Ureter (tissue), 1 donor: Measurements from ENCODE around the gene CHD9. TPM values are rescaled to one million over a fixed set of nuclear protein-coding genes. Genes with fewer than 3 reads are reported as not detected.
"Not testable (repeated sequence)": the region's sequence is repeated elsewhere in the genome, so short reads cannot be mapped to it uniquely, and the experiment has no call there.

Experiments used
- DNase-seq: peaks from one replicate; pipeline ENCODE4 v3.0.0-alpha.2; 2020; ENCODE audit warnings: low spot score
- total RNA-seq: library from RNA; stranded (reverse); gene quantifications from one replicate; pipeline ENCODE4 v1.2.4, GENCODE V29; 2023
- donor health status: DM: yes; HTN: yes; CAD: no.

The CHD9 gene
- total RNA-seq, 1 donor from 2014 or later, result 135 TPM

DNA sequence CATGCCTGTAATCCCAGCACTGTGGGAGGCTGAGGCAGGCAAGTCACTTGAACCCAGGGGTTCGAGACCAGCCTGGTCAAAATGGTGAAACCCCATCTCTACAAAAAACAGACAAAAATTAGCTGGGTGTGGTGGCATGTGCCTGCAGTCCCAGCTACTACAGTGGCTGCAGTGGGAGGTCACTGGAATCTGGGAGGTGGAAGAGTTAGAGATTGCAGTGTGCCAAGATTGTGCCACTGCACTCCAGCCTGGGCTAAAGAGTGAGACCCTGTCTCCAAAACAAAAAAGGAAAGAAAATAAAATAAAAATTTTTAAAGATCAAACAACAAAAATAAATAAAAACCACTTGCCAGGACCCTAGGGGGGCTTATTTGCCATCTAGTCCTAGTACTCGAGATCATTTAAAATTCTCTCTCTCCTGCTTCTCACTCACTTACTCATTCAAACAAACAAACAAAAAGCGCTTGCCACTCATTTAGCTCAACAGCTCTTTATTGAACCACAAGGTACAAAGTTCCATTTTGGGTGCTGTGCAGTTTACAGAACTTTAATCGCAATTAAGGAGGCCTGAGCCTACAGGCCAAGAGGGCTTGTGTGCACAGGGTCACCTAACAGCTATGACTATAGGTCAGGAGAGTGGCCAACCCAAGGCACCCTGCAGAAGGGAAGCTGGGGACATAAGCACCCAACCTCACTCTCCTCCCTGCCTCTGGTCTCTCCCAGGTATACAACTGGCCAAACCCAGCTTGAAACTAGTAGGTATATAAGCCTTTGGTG, 6.5 kb upstream of the CHD9 start:
- no peak for DNase-seq

DNA sequence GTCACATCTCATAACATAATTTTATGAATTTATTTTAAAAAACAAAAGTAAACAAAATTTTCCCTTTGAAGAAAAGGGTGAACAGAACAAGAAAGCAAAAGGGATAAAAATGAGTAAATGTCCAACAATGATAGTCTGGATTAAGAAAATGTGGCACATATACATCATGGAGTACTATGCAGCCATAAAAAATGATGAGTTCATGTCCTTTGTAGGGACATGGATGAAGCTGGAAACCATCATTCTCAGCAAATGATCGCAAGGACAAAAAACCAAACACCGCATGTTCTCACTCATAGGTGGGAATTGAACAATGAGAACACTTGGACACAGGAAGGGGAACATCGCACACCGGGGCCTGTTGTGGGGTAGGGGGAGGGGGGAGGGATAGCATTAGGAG, 3.5 kb upstream of the CHD9 start:
- DNase-seq, result not testable (repeated sequence)

DNA sequence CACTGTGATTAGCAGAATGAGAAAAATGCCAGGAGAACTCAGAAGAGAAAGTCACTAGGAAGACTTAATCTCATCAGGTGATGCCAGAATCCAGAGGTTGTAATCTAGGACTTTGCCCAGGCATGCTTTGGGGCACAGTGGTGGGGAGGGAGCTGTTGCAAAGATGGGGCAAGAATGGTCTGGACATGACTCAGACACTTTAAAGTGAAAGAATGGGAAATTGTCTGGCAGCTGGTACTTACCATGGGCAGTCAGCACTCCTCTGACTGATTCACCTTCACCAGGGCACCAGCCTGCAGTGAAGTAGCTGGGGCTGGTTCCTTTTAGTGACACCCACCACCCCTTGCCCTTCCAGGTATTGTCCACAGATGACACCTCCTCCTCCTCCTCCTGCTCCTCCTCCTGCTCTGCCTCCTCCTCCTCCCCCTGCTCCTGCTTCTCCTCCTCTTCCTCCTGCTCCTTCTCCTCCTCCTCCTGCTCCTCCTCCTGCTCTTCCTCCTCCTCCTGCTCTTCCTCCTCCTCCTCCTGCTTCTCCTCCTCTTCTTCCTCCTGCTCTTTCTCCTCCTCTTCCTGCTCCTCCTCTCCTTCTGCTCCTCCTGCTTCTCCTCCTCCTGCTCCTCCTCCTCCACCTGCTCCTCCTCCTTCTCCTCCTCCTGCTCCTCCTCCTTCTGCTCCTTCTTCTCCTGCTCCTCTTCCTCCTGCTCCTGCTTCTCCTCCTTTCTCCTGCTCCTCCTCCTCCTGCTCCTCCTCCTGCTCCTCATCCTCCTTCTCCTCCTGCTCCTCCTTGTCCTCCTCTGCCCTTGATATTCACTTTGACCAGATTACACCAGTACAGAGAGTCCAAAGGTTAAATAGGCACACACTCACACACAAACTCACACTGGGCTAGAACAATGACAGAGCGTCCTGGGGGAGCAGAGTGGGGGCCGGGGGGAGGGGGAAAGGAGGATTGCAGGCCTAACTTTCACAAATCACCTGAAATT, 2.0 kb upstream of the CHD9 start, which contains the start of gene CHD9NB:
TSS of gene CHD9NB (minus strand) at position 379 of the 983 bp plus-strand sequence. CDS start 8,739 bp downstream, outside the sequence.
- peak; percentile 78 for DNase-seq

DNA sequence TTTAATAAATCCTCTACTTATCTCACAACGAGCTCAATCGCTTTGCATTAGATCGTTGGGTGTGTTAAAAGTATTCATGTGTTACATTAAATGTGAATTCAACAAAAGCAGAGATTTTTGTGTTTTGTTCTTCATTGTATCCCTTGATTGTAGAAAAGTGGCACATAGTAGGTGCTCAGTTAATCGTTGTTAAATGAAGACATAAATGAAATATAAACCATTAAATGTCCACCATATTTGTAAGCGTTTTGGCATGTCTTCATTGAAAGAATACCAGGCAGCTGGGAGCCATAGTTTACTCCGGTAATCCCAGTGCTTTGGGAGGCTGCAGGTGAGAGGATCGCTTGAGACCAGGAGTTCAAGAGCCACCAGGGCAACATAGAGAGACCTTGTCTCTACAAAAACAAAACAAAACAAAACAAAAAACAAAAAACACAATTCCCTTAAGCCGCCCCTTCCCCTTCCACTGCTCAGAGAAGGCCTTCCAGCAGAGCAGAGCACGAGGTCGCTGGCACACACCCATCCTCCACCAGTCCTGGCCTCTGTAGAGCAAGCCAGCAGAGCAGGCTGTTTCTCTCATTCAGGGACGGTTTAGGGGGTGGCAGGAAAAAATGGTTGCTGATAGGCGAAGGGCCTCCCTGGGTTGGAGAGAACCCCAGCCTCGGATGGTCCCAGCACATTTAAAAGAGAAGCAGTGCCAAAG, 673 bp upstream of the CHD9 start:
- peak; percentile 65 for DNase-seq

DNA sequence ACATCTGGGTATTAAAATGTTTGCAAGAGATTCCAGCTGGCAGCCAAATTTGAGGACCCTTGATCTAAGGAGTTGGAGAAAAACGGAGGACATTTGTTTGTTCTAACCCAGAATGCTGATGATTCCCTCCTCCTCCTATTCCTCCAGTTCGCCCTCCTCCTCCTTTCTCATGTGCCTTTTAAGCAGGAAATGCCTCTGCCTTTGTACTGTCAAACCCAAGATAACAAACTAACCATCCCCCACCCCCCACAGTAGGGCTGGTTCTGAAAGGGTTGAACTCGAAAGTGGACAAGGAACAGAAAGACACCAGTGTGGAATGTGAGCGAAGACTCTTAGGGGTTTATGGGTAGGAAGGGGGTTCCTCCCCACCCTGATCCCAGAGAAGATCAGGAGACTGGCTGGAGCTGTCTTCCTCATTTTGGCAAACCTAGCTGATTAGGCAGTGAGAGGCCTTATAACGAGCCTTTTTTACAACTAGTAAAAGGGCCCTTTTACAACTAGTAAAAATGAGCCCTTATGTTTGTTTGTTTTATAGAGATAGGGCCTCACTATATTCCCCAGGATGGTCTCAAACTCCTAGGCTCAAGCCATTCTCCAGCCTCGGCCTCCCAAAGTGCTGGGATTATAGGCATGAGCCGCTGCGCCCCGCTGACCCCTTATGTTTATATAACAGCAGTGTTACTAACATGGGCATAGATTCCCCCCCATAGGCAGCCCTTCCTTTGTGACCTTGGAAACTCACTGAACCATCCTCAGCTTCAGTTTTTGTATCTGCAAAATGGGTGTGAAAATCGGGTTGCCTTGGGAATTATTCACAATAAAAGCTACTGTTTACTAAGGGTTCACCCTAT, 975 bp downstream of the CHD9 start:
- peak; percentile 54 for DNase-seq

DNA sequence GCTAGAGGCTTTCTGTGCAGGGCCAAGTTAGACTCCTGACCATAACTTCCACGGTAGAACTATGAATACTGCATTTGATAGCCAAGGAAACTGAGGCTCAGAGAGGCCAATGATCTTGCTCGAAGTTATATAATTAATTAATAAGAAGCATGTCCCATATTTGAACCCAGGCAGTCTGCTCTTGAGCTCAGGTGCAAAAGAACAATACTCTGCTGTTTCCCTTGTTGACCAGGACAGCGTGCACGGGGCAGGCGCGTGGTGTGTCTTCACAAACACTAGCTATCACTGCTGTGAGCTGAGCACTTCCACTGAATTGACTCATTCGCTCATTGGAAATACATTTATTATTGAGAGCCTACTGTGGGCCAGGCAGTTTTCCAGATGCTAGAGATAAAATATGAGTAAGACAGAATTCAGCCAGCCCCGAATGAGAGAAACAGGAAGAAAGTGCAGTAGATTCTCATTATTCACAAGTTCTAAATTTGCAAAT, 1.6 kb downstream of the CHD9 start:
- DNase-seq, result no peak

DNA sequence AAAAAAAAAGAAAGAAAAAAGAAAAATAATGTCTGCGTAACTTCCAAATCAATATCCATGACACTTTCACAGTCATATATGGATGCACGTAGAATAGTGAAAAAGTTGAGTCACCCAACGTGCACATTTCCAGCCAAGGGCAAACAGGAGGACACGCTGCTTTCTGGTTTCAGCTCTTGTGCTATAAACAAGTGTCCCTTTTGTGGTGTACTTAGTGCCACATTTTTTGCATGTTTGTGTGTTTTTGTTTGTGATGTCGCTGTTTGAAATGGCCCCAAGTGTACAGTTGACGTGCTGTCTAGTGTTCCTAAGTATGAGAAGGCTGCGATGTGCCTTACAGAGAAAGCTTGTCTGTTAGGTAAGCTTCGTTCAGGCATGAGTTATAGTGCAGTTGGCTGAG, 2.9 kb downstream of the CHD9 start:
- DNase-seq, result no peak

DNA sequence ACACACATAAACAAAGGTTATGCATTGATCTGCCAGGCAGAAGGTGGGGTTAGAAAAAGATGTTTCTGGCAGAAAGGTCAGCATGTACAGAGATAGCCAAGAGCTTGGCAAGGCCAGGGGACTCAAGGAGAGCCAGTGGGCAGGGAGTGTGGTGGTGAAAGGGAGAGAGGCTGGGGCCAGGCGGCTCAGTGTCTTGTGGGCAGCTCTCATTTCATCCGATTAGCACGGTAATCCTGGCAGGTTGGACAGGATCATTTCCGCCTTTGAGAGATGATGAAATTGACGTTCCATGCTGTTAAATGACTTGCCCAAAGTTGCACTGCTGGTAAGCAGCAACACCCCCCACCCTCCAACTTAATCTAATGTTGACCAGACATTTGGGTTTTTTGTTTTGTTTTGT, 3.6 kb downstream of the CHD9 start:
- no peak for DNase-seq

DNA sequence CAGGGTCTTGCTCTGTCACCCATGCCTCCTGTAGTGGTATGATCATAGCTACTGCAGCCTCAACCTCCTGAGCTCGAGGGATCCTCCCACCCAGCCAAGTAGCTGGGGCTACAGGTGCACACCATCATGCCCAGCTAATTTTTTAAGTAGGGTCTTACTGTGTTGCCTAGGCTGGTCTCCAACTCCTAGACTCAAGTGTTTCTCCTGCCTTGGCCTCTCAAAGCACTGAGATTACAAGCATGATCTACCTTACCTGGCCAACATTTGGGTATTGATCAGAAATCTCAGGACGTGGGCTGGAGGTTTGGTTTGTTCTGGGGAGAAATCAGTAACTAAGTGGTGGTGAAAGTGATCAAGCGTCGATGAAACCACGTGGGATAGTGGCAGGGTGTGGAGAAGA, 4.1 kb downstream of the CHD9 start:
- DNase-seq, result no peak

DNA sequence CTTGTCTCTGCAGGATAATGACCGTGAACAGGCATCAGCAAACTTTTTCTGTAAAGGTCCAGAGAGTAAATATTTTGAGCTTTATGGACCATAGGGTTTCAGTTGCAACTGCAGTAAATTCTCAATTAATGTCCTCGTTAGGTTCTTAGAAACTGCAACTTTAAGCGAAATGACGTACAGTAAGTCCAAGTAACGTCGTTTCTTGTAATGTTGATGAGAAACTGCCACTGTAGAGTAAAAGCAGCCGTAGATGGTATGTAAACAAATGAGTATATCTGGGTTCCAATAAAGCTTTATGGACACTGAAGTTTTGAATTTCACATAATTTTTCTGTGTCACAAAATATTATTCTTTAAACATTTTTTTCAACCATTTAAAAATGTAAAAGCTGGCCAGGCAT, 4.9 kb downstream of the CHD9 start:
- DNase-seq, result no peak

DNA sequence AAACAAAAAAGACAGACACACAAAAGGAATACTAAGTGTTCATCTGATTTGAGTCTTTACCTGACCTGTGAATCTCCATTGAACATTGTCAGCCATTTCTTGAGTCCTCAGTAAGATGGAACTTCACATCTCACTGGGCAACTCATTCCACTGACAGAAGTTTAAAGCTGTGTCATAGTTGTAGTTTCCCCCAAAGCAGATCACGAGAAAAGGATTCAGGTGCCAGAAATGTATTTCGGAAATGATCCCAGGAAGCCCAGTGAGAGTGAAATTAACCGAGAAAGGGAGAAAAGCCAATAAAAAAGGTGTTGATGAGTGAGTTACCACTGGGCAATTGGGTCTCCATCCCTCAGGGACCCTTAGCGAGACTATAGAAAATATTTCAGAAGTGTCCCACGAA, 6.5 kb downstream of the CHD9 start:
- no peak for DNase-seq

DNA sequence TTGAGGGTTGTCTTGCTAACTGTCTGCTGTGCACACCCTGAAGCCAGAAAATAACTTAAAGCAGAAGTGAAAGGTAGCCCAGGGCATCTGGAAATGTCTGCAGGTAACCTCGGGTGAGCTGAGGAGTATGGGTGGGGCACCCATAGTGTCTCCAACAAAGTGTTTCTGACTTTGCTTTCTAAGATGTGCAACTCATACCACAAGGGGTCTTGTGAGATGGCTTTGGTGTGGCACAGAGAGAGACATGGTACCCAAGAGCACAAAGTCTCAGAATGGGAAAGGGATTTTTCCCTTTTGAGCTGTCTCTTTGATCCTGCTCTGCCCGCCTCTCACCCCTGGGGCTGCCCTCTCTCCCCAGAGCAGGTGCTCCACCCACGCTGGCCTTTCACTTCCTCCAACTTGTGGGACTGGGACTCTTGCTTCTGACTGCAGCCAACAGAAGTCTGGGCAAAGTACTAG, 6.9 kb downstream of the CHD9 start:
- DNase-seq, result peak; percentile 54

DNA sequence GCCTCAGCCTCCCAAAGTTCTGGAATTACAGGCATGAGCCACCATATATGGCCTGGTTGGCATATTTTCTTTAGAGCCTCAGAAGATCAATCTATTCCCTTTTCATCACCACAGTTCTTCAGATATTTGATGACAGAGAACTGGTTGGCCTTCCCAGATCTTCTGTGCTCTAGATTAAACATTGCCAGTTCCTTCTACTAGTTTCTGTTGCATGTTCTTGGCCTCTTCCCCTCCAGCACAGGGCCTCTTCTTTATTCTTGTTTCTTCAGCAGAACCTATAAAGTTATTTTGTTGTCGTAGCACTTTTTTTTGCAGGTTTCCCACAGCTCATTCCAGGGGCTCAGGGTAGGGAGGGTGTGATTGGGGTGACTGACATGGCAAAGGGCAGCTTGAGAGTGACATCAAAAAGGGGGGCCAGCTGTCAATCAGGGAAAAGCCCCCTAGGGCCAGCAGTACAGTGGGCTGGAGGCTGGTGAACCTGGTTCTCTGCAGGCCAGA, 9.3 kb downstream of the CHD9 start:
- no peak for DNase-seq

DNA sequence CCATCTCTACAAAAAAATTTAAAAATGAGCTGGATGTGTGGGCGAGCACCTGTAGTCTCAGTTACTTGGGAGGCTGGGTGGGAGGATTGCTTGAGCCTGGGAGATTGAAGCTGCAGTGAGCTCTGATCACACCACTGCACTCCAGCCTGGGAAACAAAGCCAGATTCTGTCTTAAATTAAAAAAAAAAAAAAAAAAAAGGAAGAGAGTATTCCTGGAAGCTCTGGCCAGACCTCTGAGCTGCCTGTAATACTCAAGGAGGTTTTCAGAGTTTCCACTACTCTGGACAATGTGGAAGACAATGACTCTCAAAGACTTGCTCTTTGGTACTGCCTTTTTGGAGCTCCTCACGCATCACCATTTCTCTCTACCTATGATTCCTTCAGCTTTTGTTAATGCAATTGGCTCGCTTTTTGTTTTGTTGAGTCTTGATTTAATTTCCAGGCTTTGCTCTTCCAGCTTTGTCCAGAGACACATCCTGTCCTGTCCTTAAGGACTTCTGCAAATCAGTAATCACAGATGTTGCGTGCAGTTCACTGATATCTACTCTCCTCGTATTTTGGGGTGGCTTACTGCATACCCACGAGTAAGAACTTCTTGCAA, 10.8 kb downstream of the CHD9 start:
- no peak for DNase-seq

DNA sequence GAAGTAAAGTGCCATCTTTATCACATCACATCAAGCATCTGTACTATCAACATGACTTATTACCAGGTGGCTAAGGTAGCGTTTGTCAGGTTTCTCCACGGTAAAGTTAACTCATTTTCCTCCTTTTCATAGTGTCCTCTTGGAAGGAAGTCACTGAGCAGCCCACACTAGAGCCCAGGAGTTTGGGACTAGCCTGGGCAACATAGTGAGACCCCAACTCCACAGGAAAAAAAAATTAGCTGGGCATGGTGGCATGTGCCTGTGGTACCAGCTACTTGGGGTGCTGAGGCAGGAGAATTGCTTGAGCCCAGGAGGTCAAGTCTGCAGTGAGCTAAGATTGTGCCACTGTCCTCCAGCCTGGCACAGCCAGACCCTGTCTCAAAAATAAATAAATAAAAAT, 12.9 kb downstream of the CHD9 start:
- no peak for DNase-seq

DNA sequence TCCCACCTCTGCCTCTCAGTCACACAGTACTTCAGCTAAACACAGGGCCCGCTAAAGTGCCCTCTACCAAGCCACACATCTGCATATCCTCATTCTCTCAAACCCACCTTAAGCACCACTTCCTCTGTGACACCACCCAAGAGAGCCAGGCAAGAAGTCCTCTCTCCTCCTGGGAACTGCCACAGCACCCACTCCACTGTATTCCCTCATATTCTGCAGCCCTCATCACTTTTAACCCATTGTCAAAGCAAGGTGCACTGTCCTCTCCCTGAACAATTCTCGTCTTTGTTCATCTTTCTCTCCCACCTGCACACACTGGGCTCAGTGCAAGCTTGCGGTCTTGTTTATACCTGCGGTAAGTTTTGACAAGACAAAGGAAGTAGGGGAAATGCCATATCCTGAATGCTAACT, 13.6 kb downstream of the CHD9 start:
- no peak for DNase-seq

DNA sequence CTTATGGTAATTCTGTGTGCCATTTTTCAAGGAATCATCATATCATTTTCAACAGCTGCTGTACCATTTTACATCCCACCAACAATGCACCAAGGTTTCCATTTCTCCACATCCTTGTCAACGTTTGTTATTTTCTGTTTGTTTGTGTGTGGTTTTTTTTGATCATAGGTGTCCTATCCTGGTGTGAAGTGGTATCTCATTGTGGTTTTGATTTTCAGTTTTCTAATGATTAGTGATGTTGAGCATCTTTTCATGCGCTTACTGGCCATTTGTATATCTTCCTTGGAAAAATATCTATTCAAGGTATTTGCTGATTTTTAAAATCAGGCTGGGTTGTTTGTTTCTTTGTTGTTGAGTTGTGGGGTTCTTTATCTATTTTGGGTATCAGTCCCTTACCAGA, 15.0 kb downstream of the CHD9 start:
- DNase-seq, result no peak

DNA sequence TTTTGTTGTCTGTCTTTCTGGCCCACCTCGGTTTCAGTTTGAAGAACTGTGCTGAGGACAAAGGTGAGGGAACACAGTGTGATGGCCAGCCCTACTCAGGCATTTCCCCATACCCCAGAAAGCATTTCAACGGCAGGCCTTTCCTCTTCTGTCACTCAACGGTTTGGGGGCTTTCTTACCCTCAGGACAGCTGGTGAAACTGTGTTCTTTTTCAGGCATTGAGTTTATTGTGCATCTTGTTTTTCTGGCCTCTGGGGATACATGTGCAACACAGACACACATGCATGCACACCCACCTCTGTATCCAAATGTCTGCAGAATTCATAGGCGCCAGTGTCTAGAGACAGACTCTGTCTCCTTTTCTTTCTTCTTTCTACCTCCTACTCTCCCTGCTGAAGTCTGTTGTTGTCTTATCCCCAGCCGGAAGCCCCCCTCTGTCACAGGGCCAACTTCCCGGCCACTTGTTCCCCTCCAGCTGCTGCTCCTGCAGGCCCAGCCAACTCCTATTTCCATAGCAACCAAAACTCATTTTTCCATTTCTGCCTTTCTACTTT, 17.0 kb downstream of the CHD9 start:
- no peak for DNase-seq

DNA sequence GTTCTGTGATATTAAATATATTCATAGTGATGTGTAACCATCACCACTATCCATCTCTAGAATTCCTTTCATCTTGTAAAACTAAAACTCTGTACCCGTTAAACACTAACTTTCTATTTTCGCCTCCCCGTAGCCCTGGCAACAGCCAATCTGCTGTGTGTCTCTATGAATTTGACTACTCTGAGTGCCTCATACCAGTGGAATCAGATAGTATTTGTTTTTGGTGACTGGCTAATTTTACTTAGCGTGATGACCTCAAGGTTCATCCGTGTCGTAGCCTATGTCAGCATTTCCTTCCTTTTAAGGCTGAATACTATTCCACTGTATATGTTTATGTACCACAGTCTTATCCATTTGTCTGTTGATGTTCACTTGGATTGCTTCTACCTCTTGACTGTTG, 18.2 kb downstream of the CHD9 start:
- DNase-seq, result no peak

DNA sequence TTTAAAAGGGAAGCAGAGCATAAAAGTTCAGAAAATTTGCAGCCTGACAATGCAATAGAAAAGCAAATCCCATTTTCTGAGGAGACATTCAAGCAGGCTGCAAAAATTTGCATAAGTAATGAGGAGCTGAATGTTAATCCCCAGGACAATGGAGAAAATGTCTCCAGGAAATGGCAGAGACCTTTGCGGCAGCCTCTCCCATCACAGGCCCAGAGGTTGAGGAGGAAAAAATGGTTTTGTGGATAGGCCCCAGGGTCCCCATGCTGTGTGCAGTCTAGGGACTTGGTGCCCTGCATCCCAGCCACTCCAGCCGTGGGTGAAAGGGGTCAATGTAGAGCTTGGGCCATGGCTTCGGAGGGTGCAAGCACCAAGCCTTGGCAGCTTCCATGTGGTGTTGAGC, 19.5 kb downstream of the CHD9 start:
- DNase-seq, result not testable (repeated sequence)
